ENCODE data around the gene ZC3H7A. TPM values are rescaled to one million over a fixed set of nuclear protein-coding genes. Genes with fewer than 3 reads are reported as not detected.

ZC3H7A gene
- total RNA-seq, 2 donors from 2014 or later, result 67.6 to 144 TPM

DNA sequence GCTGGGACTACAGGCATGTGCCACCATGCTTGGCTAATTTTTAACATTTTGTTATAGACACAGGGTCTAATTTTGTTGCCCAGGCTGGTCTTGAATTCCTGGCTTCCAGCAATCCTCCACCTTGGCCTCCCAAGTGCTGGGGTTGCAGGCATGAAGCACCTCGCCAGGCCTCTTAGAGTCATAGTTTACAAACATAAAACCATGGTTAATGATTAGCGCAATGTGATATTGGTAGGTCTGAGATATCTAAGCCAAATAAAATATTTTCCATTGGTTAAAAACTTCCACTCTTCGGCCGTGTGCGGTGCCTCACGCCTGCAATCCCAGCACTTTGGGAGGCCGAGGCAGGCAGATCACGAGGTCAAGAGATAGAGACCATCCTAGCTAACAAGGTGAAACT, 71.0 kb downstream of the ZC3H7A start:
- H3K9me3 Mint-ChIP-seq, result no peaks in the 10 kb centered on the region
- no peak overlapping the region for H3K27ac Mint-ChIP-seq
- no peak for ATAC-seq (replicated peaks)
- H3K4me3 Mint-ChIP-seq, result no peak overlapping the region
- H3K4me1 Mint-ChIP-seq, result peaks cover 12% of the 10 kb centered on the region
- H3K27me3 Mint-ChIP-seq, result no peaks in the 10 kb centered on the region
- peaks cover 100% of the 10 kb centered on the region for H3K36me3 Mint-ChIP-seq (ENCODE audit: low read depth)

GRCh38 chr16:11725457-11725856, 71.6 kb downstream of the ZC3H7A start:
- Mint-ChIP-seq H3K27ac (peak overlapping the region; percentile 25), H3K36me3 (ENCODE audit: low read depth) (peaks cover 100% of the 10 kb centered on the region), H3K4me1 (peaks cover 12% of the 10 kb centered on the region), H3K9me3 (no peaks in the 10 kb centered on the region), H3K4me3 (no peak overlapping the region), H3K27me3 (no peaks in the 10 kb centered on the region)
- ATAC-seq (replicated peaks), result no peak

DNA sequence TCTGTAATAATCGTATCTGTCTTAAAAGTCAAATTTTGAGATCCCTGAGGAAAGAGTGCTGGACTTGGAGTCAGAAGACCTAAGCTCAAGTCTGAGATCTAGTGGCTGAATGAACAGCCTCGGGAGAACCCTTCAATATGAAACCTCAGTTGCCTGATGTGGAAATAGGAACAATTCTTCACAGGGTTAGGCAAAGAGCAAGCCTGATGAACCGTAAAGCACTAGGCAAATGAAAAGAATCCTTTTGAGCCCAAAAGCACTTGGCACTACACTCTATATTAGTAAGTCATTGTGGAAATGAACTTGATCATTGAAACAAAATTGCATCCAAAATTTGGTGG, 74.6 kb downstream of the ZC3H7A start:
- no peak overlapping the region for H3K4me3 Mint-ChIP-seq
- no peaks in the 10 kb centered on the region for H3K27me3 Mint-ChIP-seq
- peak overlapping the region; percentile 21 for H3K27ac Mint-ChIP-seq

DNA sequence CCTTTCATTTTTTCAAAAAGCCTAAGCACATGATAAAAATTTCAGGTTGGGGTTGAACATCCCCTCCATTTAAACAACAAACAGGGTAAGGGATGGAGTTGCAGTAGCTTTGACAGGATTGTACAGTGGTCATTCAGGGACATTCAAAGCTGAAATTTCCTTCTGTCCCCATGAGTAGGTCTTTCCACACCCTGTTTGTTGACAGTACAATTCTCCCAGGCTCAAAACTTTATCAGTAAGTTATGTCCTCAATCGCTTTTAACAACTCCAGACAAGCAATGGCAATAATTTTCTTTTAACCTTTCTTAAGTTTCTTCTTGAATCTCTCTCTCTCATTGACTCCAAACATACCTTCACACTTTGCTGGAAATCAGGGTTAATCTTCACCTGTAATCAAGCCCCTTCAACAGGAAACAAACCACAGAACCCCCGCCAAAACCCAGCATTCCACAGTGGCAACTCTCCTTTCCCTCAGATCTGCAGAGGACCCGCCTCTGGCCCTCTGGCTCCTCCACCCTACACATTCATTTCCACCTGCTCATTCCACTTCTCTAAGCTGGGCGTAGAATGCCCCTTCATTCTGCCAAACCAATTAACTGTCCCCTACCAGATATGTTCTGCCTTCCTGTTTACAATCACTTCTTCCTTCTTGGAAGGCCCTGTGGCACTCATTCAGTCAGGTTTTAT, 75.1 kb downstream of the ZC3H7A start:
- no peak for ATAC-seq (replicated peaks)
- H3K36me3 Mint-ChIP-seq (ENCODE audit: low read depth), result peaks cover 99% of the 10 kb centered on the region
- H3K27ac Mint-ChIP-seq, result peak overlapping the region; percentile 21

More for the DNA sequence above, 74.6 kb downstream of the ZC3H7A start:
- H3K4me1 Mint-ChIP-seq, result no peaks in the 10 kb centered on the region
- no peaks in the 10 kb centered on the region for H3K9me3 Mint-ChIP-seq
- H3K36me3 Mint-ChIP-seq (ENCODE audit: low read depth), result peaks cover 99% of the 10 kb centered on the region
- ATAC-seq (replicated peaks), result no peak

DNA sequence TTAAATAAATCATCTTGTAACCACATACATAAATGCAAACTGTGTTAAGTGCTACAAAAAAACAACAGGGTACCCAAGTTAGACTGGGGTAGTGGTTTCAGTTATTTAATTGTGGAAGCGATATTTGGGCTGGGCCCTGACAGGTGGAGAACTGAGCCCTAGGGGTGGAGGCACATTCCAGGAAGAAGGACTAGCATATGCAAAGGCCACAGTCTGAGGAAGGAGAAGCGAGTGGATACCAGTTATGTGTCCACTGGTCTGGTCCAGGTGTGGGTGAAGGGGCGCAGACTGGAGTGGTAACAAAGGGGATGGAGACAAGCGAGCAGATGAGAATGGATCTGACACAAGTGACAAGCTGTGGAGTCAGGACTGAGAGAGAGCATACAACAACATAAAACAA, 77.3 kb downstream of the ZC3H7A start:
- no peaks in the 10 kb centered on the region for H3K9me3 Mint-ChIP-seq
- H3K4me3 Mint-ChIP-seq, result no peak overlapping the region
- H3K36me3 Mint-ChIP-seq (ENCODE audit: low read depth), result peaks cover 99% of the 10 kb centered on the region
- peaks cover 5% of the 10 kb centered on the region for H3K4me1 Mint-ChIP-seq
- no peaks in the 10 kb centered on the region for H3K27me3 Mint-ChIP-seq
- no peak for ATAC-seq (replicated peaks)
- no peak overlapping the region for H3K27ac Mint-ChIP-seq

More for the DNA sequence above, 75.1 kb downstream of the ZC3H7A start:
- Mint-ChIP-seq H3K4me3 (no peak overlapping the region), H3K27me3 (no peaks in the 10 kb centered on the region), H3K9me3 (no peaks in the 10 kb centered on the region), H3K4me1 (no peaks in the 10 kb centered on the region)

- H3K27ac Mint-ChIP-seq, result no peak overlapping the region
- peaks cover 99% of the 10 kb centered on the region for H3K36me3 Mint-ChIP-seq (ENCODE audit: low read depth)
- no peaks in the 10 kb centered on the region for H3K9me3 Mint-ChIP-seq
- no peak overlapping the region for H3K4me3 Mint-ChIP-seq
- no peaks in the 10 kb centered on the region for H3K27me3 Mint-ChIP-seq
- peaks cover 9% of the 10 kb centered on the region for H3K4me1 Mint-ChIP-seq
- no peak for ATAC-seq (replicated peaks)
Observed at GRCh38 chr16:11719171-11719570, 77.9 kb downstream of the ZC3H7A start.

- no peaks in the 10 kb centered on the region for H3K9me3 Mint-ChIP-seq
- peaks cover 99% of the 10 kb centered on the region for H3K36me3 Mint-ChIP-seq (ENCODE audit: low read depth)
- H3K27ac Mint-ChIP-seq, result peak overlapping the region; percentile 54
- H3K4me3 Mint-ChIP-seq, result no peak overlapping the region
- no peak for ATAC-seq (replicated peaks)
- H3K4me1 Mint-ChIP-seq, result peaks cover 9% of the 10 kb centered on the region
- no peaks in the 10 kb centered on the region for H3K27me3 Mint-ChIP-seq
Observed at GRCh38 chr16:11717811-11718210, 79.2 kb downstream of the ZC3H7A start.

- Mint-ChIP-seq H3K4me1 (peaks cover 9% of the 10 kb centered on the region), H3K27me3 (no peaks in the 10 kb centered on the region), H3K36me3 (ENCODE audit: low read depth) (peaks cover 99% of the 10 kb centered on the region), H3K9me3 (no peaks in the 10 kb centered on the region), H3K4me3 (no peak overlapping the region), H3K27ac (peak overlapping the region; percentile 64)
- no peak for ATAC-seq (replicated peaks)
Observed at GRCh38 chr16:11716336-11716735, 80.7 kb downstream of the ZC3H7A start.

DNA sequence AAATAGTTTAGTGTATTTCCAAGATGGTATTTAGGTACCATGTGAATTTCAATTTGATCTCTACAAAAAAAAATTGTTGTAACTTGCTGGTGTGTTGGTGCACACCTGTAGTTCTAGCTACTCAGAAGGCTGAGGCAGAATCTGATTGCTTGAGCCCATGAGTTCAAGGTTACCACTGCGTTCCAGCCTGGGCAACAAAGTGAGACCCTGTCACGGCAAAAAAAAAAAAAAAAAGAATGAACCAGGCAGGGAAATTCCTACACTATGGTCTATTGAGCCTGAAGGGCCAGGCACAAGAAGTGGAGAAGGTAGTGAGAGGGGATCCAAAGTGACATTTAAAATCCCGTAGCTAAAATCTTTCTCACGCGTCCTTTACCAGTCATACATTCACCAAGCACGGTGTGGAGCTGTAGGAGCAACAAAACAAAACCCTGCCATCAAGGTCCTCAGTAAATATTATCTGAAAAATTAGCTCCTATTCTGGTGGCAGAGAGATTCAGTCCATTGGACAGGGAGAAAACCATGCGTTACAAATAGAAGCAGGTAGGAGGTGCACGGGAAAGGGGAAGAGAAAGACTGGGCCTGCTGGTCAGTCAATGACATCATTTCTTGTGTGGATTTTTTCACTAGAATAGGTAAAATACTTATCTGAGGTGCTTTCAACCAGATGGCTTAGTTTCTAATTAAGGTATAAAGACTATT, 81.7 kb downstream of the ZC3H7A start:
- Mint-ChIP-seq H3K27ac (no peak overlapping the region), H3K27me3 (no peaks in the 10 kb centered on the region), H3K4me3 (no peak overlapping the region), H3K9me3 (no peaks in the 10 kb centered on the region), H3K4me1 (peaks cover 9% of the 10 kb centered on the region), H3K36me3 (ENCODE audit: low read depth) (peaks cover 99% of the 10 kb centered on the region)
- no peak for ATAC-seq (replicated peaks)

DNA sequence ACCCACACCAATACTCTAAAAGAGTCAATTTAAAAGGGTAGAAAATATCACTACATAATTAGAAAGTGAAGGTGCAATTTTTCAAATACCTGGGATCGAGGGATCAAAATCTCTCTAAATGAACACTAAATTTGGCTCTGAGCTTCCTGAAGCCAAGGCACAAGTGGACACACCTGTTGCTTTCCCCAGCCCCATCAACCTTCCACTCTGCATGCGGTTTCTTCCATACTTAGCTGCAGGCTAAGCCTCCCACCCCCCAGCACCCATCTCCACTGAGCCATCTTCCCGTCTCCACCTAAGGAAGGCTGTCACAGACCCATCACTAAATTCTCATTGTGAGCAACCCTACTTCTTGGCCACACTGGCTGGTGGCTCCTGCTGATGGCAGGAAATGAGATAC, 84.9 kb downstream of the ZC3H7A start:
- no peak for ATAC-seq (replicated peaks)
- H3K27me3 Mint-ChIP-seq, result no peaks in the 10 kb centered on the region
- H3K36me3 Mint-ChIP-seq (ENCODE audit: low read depth), result peaks cover 94% of the 10 kb centered on the region
- H3K27ac Mint-ChIP-seq, result no peak overlapping the region
- no peaks in the 10 kb centered on the region for H3K9me3 Mint-ChIP-seq
- no peak overlapping the region for H3K4me3 Mint-ChIP-seq
- peaks cover 9% of the 10 kb centered on the region for H3K4me1 Mint-ChIP-seq

- Mint-ChIP-seq H3K36me3 (ENCODE audit: low read depth) (peaks cover 90% of the 10 kb centered on the region), H3K27ac (no peak overlapping the region), H3K4me1 (peaks cover 6% of the 10 kb centered on the region), H3K27me3 (no peaks in the 10 kb centered on the region), H3K4me3 (no peak overlapping the region), H3K9me3 (no peaks in the 10 kb centered on the region)
- ATAC-seq (replicated peaks), result no peak
Observed at GRCh38 chr16:11711662-11712061, 85.4 kb downstream of the ZC3H7A start.

- no peaks in the 10 kb centered on the region for H3K27me3 Mint-ChIP-seq
- peaks cover 88% of the 10 kb centered on the region for H3K36me3 Mint-ChIP-seq (ENCODE audit: low read depth)
- ATAC-seq (replicated peaks), result no peak
- peaks cover 14% of the 10 kb centered on the region for H3K4me1 Mint-ChIP-seq
- H3K4me3 Mint-ChIP-seq, result no peak overlapping the region
- H3K27ac Mint-ChIP-seq, result no peak overlapping the region
- no peaks in the 10 kb centered on the region for H3K9me3 Mint-ChIP-seq
Observed at GRCh38 chr16:11708421-11708820, 88.6 kb downstream of the ZC3H7A start.

GRCh38 chr16:11707679-11708197, 89.3 kb downstream of the ZC3H7A start:
- H3K4me1 Mint-ChIP-seq, result peaks cover 19% of the 10 kb centered on the region
- no peak overlapping the region for H3K27ac Mint-ChIP-seq
- peaks cover 88% of the 10 kb centered on the region for H3K36me3 Mint-ChIP-seq (ENCODE audit: low read depth)
- H3K27me3 Mint-ChIP-seq, result no peaks in the 10 kb centered on the region
- no peak overlapping the region for H3K4me3 Mint-ChIP-seq
- no peaks in the 10 kb centered on the region for H3K9me3 Mint-ChIP-seq
- no peak for ATAC-seq (replicated peaks)

- Mint-ChIP-seq H3K27me3 (no peaks in the 10 kb centered on the region), H3K4me1 (peaks cover 19% of the 10 kb centered on the region), H3K36me3 (ENCODE audit: low read depth) (peaks cover 83% of the 10 kb centered on the region), H3K27ac (no peak overlapping the region), H3K9me3 (no peaks in the 10 kb centered on the region), H3K4me3 (no peak overlapping the region)
- no peak for ATAC-seq (replicated peaks)
Observed at GRCh38 chr16:11706180-11706742, 90.8 kb downstream of the ZC3H7A start.
